GM19452 (cell line): ENCODE results near the gene JAK1.
"Not testable (repeated sequence)": the region's sequence is repeated elsewhere in the genome, so short reads cannot be mapped to it uniquely, and the experiment has no call there.

ENCODE experiments used
- ATAC-seq: cut with Tn5 transposase; IDR thresholded peaks from one replicate; pipeline ENCODE4 v1.9.1; 2021; ENCODE audit not compliant: unreplicated experiment

The JAK1 gene

DNA sequence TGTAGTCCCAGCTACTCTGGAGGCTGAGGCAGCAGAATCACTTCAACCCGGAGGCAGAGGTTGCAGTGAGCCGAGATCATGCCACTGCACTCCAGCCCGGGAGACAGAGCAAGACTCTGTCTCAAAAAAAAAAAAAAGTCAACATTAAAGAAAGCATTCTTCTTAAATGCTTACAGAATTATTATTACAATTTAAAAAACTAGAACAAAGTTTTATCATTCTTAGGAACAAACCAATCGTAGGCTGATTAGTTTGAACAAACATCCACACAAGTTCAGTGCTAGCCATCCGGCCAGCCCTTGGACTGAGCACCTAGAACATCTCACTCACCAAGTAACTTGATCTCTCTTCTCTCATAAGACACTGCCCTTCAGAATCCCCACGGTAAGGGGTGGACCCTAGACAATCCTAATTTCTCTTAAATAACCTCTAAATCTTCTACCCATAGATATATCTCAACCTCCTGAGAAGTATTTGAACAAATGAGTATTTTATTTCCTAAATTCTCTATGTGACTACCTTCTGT is 16.0 kb downstream of the JAK1 start:
- no peak for ATAC-seq

DNA sequence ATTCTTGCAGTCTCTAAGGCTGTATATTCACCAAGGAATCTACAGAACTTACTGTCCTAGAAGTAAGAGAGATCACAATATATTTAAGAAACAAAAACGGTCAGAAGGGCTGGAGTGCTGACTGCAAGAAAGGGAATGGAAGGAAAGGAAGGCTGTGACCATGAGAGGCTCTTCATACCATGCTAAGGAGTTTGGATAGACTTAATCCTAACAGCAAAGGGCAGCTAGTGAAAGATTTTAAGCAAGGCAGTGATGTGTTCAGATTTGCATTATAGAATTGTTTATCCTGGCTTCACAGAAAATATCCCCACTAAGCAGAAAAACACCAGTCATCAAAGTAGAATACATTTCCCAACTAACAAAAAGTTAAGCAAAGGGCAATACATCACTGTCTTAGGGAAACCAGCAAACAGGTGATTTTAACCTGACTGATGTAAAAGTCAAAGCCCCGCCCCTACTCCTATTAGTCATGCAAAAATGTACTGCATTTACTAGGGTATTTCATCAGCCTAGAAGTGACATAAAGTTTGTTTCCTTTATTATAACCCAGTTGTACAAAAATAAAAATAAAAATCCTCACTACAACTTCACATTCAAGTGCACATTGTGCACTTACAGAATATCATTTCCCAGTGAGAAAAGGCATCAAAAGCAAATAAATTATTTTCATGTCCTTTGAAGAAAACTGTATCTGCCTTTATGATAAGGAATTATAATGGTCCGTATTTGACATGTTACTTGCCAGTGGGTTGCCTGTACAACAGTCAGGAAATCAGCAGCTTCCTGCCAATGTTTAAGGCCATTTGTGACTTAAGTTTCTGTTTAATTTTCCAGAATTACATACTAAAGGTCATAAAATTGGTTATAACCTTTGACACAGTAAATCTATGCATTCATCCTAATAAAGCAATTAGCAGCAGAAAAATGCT is 17.2 kb downstream of the JAK1 start:
- ATAC-seq, result no peak

DNA sequence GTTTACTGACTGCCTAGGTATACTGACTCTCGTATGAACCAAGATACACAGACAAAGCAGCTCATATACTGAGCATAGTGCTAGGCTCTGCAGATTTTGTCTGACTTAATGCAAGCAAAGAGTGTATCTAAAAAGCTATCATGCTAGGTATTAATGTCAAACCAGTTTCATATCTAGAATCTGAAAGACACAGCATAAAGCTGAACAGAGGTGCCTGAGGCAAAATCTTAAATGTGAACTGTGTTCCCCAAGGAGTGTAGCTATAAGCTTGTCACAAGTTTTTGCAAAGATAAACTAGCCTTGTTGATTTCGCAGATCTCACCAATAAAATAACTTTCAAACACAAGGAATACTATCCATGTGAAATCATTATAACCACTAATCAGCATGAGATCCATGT is 18.1 kb downstream of the JAK1 start:
- no peak for ATAC-seq

DNA sequence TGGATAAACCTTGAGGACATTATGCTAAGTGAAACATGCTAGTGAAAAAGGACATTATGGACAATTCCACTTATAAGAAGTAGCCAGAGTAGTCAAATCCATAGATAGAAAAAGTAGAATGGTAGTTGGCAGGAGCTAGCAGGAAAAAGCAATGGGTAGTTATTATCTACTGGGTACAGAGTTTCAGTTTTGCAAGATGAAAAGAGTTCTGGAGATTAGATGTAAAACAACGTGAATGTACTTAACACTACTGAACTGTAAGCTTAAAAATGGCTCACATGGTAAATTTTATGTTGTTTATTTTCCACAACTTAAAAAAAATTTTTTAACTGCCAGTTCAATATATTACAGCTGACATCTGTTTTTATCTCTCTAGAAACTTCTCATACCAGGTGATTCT is 19.4 kb downstream of the JAK1 start:
- ATAC-seq, result no peak

DNA sequence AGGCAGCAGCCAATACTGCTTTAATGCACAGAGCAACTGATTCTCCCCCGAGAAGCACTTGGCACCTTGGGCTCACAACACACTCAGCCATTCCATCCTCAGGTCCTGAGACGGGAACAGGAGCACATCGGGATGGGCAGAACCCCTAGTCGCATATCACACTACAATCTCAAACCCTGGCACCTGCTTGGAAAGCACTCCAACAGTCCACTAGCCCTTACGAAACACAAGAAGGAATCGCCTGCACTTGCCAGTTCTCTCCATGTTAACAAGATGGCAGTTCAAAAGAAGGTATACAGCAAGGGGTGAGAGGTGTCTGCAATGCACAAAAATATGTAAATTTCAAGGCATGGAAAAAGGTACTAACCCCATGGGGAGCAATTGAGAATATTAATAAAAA is 21.4 kb downstream of the JAK1 start:
- ATAC-seq, result no peak

DNA sequence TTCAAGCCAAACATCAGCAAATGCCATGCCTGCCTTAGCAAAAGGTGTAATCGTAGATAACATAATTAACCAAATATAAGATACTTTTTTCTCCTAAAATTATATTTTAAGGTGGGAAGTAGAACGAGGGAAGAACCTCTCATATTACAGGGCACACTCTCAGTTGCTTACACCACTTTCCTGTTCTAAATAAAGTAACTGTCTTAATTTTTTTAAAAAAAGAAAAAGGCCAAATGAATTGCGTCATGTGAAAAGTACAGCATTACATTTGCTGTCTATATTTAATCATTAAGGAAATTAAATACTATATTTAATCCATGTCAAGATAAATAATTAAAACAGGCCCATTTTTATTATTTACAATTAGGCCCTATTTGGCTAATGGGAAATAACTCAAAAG is 23.7 kb downstream of the JAK1 start:
- ATAC-seq, result no peak

DNA sequence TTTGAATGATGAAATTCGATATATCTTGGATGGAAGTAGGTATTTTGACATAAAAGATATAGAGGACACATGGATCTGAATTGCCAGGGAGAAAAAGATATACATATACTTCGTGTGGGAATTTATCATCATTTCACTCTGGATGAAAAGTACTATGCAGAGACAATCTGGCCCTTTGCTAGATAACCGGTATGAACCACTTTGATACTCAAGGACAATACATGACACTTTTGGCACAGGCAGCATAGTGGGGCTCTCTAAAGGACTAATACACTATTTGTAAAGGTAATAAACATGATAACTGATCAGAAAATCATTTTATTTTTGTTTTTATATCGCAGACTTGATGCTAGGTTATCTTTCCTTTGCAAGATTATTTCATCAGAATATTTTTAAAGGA is 24.2 kb downstream of the JAK1 start:
- ATAC-seq, result no peak

DNA sequence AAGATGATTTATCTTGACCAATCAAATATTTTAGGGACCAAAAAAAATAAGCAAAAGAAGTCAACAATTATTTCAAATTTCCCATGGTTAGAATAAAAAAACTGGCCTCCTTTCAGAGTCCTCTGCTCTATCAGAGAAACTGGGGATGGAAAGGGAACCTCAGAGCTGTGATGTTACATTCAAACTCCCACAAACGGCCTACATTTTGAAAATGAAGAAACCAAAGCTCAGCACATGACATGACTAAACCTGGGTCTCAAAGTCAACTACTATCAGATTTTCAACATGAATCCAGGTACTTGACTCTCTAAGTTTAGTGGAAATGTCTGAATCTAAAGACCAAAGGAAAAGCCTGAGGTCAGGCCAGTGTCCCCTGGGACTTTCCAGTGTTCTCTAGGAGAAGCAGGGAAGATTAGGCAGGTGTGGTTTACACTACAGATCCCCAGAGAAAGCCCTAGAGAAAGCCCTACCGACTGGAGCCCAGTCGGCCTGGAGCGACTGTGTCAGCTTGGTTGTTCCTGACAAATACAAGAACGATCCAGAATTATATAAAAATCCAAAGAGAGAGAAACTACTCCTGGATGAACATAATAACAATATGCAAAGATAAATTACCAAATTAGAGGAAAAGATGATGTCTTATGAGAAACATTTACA is 24.8 kb downstream of the JAK1 start:
- ATAC-seq, result no peak

DNA sequence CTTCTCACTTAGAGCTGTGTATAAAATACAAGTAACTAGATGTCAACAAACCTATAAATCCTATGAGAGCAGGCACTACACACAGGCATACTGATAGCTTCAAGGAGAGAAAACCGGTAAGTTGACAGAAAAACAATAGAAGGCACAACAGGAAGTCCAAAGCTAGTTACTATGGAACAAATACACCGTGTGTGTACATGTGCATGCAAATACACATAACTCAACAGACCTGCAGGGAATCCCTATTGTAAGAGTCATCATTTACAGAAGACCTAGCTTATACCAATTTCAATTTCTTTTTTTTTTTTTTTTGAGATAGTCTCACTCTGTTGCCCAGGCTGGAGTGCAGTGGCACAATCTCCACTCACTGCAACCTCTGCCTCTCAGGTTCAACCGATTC is 26.3 kb downstream of the JAK1 start:
- no peak for ATAC-seq

DNA sequence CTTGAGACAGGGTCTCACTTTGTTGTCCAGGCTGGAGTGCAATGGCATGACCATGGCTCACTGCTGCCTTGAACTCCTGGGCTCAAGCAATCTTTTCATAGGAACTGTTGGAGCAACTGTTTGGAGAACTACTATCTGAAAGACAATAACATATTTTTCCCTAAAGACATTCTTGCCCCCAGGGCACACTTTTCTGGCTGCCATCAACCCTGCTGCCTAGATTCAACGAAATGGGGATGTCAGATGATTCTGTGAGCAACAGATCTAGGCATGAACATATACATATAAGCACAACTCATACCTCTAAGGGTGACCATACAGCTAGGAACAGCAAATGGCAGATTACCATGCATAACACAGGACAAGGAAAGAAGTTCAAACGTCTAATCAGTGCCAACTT is 27.4 kb downstream of the JAK1 start:
- ATAC-seq, result no peak

DNA sequence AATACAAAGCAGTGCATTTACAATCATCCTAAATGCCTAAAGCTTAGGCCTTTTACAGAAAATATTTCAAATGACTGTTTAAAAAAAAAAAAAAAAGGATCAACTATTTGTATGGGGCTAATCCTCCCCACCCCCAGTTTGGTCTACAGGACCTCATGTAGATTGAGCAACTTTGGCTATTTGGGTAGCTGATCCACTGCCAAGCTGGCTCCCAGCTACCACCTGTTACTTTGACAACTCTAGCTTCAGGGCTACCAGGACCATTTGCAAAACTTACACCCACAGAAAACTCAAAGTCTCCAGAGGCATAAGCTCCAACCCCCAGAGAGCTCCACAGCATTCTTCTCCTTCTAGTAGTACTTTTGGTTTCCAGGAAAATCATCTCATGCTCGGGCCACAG is 29.4 kb downstream of the JAK1 start:
- no peak for ATAC-seq

DNA sequence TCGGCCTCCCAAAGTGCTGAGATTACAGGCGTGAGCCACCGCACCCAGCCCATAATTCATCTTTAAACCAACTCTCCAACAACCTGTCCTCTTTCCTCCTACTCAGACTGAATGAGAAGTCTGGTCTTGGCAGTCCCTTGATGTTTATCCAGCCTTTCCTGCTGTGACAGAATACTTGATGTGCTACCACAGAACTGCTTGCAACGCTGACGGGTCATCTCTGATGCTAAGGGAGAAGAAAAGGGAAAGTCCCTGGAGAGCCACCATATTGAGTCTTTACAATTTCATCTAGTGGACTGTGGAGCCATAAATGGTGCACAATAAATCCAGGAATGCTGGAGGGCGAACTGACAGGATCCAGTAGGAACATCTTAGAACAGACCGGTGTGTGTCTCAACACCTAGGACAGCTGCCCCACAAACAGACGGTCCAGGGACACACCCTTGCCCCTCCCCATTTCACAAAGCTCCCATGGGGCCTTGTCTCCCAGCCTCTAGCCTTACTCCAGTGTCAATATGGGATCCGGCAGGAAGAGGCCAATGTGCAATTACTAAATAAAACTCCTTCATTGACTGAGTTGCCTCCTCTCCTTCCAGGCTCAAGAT is 30.7 kb downstream of the JAK1 start:
- ATAC-seq, result no peak

DNA sequence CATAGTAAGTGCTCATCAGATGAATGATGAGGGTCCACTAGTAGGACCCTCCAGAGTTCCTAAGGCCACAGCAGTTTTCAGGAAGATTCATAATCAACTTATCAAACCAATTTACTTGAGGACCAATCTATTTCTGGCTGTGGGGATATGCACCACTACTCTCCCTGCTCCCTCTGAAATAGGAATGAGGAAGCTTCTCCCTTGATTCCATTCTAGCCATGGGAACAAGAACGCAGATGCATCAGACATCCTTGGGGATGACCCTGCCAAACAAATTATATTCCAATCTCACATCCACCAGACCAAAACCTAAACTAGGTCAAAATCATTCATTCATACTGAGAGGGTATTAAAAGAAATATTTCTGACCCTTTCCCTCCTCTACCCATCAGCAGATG is 31.5 kb downstream of the JAK1 start:
- no peak for ATAC-seq

DNA sequence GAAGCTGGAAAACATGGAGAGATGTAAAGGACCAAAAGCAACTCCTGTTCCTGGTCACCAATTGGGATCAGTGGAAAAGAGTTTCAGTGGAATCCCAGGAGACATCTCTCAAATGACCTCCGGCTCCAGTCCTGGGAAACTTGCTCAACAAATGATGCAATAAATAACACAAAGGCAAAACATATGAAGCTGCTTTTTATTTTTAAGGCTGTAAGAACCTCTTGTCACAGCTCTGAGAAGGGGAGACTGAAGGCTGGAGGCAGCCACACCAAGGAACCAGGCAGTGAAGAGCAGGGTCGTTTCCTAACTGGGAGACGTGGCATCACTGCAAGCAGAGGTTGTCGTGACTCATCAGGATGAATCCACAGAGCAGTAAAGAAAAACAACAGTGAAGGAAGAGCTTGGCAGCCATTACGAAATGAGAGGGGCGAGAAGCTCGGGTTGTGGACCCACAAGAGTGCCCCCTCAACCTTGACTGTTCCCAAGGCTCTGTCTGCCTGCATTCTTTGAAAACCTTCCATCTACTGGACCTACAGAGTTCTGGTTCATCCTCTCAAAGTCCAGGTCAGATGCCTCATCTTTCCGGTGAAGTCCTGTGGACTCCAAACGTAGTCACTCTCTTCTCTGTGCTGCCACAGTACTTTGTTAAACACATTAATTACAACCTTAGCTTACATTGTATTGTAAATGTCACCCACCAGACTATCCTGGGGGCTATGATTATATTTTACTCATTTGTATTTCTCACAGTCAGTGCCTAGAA is 32.1 kb downstream of the JAK1 start:
- ATAC-seq, result no peak

DNA sequence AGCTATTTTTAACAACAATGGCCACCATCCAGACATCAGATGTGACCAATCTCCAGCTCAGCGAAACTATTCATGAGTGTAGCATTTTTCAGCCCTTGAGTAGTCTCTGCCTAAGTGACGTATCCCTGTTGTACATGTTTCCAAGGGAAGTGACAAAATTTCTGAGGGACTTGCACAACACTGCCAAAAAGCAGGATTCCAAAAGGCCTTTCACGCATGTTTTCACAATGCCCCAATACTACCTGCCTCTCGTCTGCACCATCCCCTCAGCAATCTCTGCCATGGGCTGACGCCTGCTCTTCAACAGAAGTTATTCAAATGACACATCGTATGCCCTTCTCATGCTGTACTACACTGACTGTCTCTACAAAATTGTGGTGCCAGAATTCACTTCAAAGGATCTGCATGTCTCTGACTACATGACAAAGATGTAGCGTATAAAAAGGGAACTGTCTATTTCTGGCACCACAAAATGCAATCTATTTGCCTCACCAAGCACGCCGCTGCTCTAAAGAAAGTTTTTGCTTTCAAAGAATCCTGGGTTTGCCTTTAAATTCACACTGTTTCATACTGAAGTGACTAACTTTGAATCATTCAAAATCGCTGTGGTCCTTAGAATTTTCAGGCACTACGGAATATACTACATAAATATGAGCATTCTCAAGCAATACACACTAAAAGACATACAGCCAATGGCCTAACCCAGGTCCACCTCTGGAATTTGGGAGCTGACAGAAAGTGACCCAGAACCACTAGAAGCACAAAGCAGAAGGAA is 32.9 kb downstream of the JAK1 start:
- no peak for ATAC-seq

DNA sequence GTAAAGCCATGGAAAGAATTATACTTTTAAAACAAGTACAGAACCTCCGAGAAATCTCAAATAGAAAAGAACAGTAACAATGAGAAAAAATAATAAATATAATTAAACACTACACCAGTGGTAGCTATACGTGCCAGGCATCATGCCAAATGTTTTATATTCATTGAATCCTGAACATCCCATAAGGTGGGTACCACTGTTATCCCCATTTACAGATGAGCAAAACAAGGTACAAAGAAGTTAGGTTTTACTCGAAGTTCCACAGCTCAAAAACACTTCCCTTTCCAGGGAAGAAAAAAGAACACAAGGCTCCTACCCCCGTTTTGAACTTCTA is 33.4 kb downstream of the JAK1 start:
- no peak for ATAC-seq

DNA sequence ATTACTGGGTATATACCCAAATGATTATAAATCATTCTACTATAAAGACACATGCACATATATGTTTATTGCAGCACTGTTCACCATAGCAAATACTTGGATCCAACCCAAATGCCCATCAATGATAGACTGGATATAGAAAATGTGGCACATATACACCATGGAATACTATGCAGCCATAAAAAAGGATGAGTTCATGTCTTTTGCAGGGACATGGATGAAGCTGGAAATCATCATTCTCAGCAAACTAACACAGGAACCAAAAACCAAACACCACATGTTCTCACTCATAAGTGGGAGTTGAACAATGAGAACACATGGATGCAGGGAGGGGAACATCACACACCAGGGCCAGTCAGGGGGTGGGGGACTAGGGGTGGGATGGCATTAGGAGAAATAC is 35.7 kb downstream of the JAK1 start:
- not testable (repeated sequence) for ATAC-seq

DNA sequence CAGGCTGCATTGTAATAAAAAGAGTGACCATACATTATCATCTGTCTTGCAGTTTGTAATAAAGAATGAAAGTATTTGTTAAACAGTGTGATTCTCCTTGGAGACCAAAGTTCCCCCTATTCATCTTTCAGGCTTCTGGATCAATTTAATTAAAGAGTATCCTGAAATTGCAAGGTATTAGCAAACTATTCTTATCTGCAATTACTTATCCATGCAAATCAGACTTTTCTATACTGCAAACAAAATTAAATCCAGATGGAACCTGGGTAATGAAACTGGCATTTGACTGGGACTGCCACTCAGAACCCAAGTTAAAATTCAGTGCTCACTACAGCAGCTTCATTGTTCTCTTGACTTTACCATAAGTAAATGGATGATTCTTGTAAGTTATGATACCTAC is 37.1 kb downstream of the JAK1 start:
- ATAC-seq, result no peak

DNA sequence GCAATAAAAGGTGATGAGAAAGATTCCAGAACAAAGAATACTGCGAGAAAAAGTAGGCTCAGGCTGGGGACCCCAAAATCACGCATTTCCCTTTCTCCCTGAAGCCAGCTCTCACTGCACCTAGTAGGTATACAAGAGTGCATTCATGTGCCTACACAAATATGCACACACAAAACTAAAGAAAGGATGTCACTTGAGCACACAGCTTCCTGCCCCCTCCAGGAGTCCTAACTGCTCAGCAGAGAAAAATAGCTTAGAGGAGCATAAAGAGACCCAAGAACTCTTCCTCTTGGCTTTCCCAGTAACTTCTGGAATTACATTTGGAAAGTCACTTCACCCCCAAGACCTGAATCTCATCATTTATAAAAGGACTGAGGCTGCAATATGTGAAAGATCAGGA is 38.0 kb downstream of the JAK1 start:
- ATAC-seq, result no peak

DNA sequence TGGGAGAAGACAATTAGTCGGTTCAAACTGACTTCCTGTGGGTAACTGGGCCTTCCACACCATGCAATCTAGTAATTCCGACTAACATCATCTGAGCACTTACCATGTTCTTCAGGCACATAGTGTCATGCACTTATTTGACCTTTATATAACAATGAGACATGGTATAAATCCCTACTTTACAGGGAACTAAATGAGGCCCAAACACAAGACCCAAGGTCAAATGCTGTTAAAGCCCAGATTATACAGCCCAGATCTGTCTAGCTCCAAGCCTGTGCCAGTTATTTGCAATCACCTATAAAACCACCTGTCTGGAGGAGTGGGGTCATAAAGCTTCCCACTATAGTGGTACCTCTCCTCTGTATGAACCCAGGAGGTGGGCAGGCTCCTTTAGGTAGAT is 40.8 kb downstream of the JAK1 start:
- ATAC-seq, result no peak

DNA sequence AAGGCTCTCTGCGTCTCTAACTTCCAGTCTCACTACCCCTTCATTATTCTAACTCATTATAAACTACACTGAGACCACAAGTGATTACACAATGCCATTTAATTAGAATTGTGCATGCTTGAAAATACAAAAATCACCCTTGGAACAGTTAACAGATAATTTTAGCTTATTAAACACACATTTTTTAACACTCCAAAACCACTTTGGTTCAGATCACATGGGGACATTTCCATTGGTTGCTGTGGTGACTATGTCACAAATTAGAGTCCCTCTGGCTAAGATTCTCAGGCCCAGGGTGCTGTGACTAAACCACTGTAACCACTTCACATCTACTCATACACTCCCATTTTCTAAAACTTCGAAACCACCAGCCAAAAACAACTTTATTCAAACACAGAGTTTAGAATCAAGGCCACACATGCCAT is 43.0 kb downstream of the JAK1 start:
- ATAC-seq, result no peak
